HL-60/S4 (cell line): Measurements from ENCODE around the gene NCAPD2.

Source experiments
- in situ Hi-C: fragments of 300-500 bp; cut with MboI; formaldehyde crosslinking; loops from 2 replicates; pipeline ENCODE4 v1.14.3; 2022; ENCODE audit warnings: low sequenced_read_pairs

NCAPD2 gene

DNA sequence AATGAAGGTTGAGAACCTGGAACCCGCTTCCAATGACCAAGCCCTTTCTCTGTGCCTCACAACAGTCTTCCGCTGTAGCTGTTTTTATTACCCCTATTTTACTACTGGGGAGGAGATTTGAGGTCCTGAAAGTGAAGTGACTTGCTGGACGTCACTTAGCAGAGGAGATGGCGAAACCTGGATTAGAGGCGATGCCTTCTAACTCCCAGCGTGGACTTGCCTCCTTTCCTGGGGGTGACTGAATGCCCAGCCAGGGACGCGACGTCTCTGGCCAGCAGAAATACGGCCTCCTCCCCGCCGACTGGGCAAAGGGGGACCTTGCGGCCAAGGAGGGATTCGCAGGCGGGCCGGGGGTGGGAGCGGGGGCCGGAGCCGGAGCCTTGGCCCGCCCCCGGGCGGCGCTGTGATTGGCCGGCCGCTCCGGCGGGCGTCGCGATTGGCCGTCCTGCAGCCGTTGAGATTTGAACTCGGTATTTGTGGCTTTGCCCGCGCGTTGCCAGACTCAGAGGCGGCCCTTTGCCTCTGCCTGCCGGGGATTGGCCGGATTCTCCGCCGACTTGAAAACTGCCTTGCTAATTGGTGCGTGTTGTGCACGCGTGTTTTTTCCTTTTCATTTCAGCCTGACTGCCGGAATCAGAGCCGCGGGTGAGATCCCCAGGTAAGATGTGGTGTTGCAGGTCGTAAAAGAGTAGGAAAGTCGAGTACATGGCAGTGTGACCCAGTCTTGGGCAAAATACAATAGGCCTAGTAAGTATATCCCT, at the start of gene NCAPD2:
TSS of gene NCAPD2 (plus strand) at position 606 of the 761 bp plus-strand sequence. CDS start 997 bp downstream, outside the sequence.
- in situ Hi-C loops: no loop called here

DNA sequence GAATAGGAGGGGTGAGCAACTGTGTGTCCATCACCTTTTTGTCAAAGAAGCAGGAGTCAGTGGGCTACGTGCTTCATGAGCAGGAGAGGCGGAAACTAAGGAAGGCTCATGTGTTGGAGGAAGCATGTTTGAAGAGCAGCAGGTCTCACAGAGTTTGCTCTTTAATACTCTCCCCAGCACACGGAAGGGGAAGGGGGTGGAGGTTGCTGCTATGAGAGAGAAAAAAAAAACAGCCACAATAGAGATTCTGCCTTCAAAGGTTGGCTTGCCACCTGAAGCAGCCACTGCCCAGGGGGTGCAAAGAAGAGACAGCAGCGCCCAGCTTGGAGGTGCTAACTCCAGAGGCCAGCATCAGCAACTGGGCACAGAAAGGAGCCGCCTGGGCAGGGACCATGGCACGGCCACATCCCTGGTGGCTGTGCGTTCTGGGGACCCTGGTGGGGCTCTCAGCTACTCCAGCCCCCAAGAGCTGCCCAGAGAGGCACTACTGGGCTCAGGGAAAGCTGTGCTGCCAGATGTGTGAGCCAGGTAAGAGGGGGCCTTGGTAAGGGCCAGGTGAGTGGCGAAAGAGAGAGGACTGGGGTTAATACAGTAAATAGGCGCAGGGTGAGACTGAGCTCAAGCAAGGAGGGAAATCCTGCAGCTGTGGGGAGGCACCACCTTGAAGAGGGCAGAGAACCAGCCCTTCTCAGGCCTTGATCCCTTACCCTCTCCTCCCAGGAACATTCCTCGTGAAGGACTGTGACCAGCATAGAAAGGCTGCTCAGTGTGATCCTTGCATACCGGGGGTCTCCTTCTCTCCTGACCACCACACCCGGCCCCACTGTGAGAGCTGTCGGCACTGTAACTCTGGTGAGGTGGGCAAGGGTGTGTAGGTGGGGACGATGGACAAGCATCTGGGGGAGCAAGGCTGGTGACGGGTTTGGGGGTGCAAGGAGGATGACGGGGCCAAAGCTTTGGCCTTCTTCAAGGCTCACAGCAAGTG, 48.9 kb upstream of the NCAPD2 start, which contains the start of gene CD27:
TSS of gene CD27 (plus strand) at position 252 of the 985 bp plus-strand sequence. CDS start at position 393, 141 bp downstream.
- in situ Hi-C loops: no loop called here

- in situ Hi-C loops: no loop called here
Observed at GRCh38 chr12:6450091-6450868, 43.6 kb upstream of the NCAPD2 start.

DNA sequence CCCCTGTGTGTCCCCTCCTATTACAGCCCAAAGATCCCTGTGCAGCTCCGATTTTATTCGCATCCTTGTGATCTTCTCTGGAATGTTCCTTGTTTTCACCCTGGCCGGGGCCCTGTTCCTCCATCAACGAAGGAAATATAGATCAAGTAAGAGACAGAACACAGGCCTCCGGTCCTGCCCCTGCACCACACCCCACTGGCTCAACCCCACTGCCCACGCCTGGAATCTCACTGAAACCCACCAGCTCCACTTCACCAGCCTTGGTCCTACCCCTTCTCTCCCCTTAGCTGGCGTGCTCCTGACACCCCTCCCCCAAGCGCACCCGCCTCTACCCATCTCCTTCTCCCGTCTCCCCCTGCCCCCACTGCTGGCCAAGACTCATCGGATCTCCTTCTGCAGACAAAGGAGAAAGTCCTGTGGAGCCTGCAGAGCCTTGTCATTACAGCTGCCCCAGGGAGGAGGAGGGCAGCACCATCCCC, 43.0 kb upstream of the NCAPD2 start:
- in situ Hi-C loops: no loop called here

GRCh38 chr12:6451348-6452244, 42.3 kb upstream of the NCAPD2 start, which contains the start of gene TAPBPL:
Gene TAPBPL, plus strand, starts transcription at chr12:6452042. Its CDS starts 207 bp downstream, at chr12:6452249.
- in situ Hi-C loops: no loop called here

DNA sequence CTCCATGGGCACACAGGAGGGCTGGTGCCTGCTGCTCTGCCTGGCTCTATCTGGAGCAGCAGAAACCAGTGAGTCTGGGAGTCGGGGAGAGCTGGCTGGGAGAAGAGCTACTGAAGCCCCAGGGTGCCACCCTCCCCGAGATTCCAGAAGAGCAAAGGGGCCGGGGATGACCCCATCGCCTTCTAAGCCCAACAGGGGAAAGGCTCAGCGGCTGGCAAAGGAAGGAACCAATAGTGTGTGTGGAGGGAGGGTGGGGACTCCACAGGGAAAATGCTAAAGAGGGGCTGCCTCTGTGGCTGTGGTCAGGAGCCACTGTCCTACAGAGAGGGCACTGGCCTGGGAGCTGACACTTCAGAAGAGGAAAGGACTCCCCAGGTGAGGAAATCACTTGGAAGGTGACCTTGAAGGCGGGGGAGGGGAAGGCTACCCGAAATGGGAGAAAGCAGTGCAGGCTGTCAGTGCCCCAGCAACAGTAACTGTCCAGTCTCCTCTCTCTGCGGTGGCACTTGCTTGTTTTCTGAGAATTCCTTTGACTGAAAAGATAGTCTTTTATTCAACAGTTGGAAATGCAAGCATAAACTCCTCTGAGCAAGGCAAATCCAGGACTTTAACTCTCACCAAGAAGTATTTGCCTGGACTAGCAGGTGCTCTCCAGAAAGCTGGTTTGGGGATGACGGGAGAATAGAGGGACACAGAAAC, 41.5 kb upstream of the NCAPD2 start:
- in situ Hi-C loops: no loop called here

- in situ Hi-C loops: no loop called here
Observed at GRCh38 chr12:6452944-6453630, 40.8 kb upstream of the NCAPD2 start.

- in situ Hi-C loops: no loop called here
Observed at GRCh38 chr12:6457220-6457945, 36.5 kb upstream of the NCAPD2 start.

- in situ Hi-C loops: no loop called here
Observed at GRCh38 chr12:6458281-6459003, 35.5 kb upstream of the NCAPD2 start.

- in situ Hi-C loops: no loop called here
Observed at GRCh38 chr12:6459004-6459337, 34.9 kb upstream of the NCAPD2 start.

- in situ Hi-C loops: loop anchor here (5.0 kb wide), 1 partner anchor 39 kb away; no protein-coding TSS in a partner anchor
Observed at GRCh38 chr12:6460751-6461371, 33.0 kb upstream of the NCAPD2 start.

GRCh38 chr12:6461401-6462233, 32.3 kb upstream of the NCAPD2 start:
- in situ Hi-C loops: loop anchor here (5.0 kb wide), 1 partner anchor 39 kb away; no protein-coding TSS in a partner anchor

- in situ Hi-C loops: loop anchor here (5.0 kb wide), 1 partner anchor 40 kb away; no protein-coding TSS in a partner anchor
Observed at GRCh38 chr12:6462234-6462995, 31.5 kb upstream of the NCAPD2 start.

DNA sequence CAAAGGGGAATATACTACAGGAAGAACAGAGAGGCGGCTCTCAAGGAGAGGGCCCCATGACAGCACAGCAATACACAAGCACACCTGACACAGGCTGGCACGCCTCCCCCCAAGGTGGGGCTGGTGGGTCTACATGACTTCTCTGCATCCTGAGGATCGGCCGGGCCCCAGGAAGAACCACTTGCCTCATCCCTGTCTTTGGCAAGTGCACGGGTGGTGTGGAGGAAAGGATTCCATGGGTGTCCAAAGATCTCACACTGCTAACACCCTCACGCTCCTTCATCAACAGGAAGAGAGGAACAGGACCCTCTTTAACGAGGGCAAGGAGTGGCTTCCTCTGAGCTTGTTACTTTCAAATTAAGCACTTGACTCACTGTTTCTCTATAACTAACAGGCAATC, 30.7 kb upstream of the NCAPD2 start:
- in situ Hi-C loops: loop anchor here (5.0 kb wide), 1 partner anchor 41 kb away; no protein-coding TSS in a partner anchor

GRCh38 chr12:6463858-6464257, 30.0 kb upstream of the NCAPD2 start:
- in situ Hi-C loops: loop anchor here (5.0 kb wide), 1 partner anchor 42 kb away; no protein-coding TSS in a partner anchor
